GM12878 (cell line): Measurements from ENCODE around the gene ZC3H12D. TPM values are rescaled to one million over a fixed set of nuclear protein-coding genes. Genes with fewer than 3 reads are reported as not detected.

Experiments used
- MXI1 ChIP-seq: fragments of 150-350 bp; IDR thresholded peaks from 2 replicates; pipeline ENCODE4 v1.6.1; 2011; ENCODE audit warnings: low read depth, mild to moderate bottlenecking, inconsistent platforms, low read length, improper control_type of control experiment
- NFYA ChIP-seq: IDR thresholded peaks from 2 replicates; pipeline ENCODE4 v1.6.1; 2011; ENCODE audit warnings: low read depth, mild to moderate bottlenecking, low read length, improper control_type of control experiment, borderline replicate concordance
- POLR2A ChIP-seq: IDR thresholded peaks from 2 replicates; pipeline ENCODE4 v1.6.1; 2011; ENCODE audit warnings: low read depth, mild to moderate bottlenecking, low read length
- ZBTB4 ChIP-seq: fragments of 450-650 bp; formaldehyde crosslinking; IDR thresholded peaks from 2 replicates; pipeline ENCODE4 v1.4.0; 2022; ENCODE audit warnings: mild to moderate bottlenecking, moderate library complexity
- polyA plus RNA-seq, 11 experiments: library from polyadenylated mRNA; depleted of rRNA in 4 of 11; unstranded in 6 of 11; stranded (reverse) in 5 of 11; fragments of >200 nt; fragmentation: Nextera tagmentation in 4 of 11; fragmentation: Illumina TruSeq in 1 of 11; extraction: Ambion mirVana in 4 of 11; extraction: Trizol in 1 of 11; gene quantifications; 1 replicate in 1 of 11; 2 replicates in 10 of 11; pipeline versions ENCODE4 v1.2.1 to v1.2.3, GENCODE V29; 2011 to 2016; ENCODE audit warnings: inconsistent platforms in 2 of 11, missing spikeins in 2 of 11, low read depth in 1 of 11
- total RNA-seq, 4 experiments: library from RNA; depleted of rRNA in 3 of 4; stranded (reverse); fragments of >200 nt in 3 of 4; fragmentation: Illumina TruSeq in 1 of 4; extraction: Trizol in 1 of 4; gene quantifications; 2 replicates each; pipeline versions ENCODE4 v1.2.1 to v1.2.3, GENCODE V29; 2013 to 2021
- TF ChIP-seq, protein P1 (sequence below): fragments of 450-650 bp; IDR thresholded peaks from 2 replicates; pipeline ENCODE4 v1.6.1; 2017; ENCODE audit warnings: antibody characterized with exemption, mild to moderate bottlenecking, moderate library complexity
- TF ChIP-seq, protein P2 (sequence below): fragments of 450-650 bp; IDR thresholded peaks from 2 replicates; pipeline ENCODE4 v1.6.1; 2016; ENCODE audit warnings: mild to moderate bottlenecking, moderate library complexity, borderline replicate concordance
- TF ChIP-seq, protein P3 (sequence below): fragments of 450-650 bp; IDR thresholded peaks from 2 replicates; pipeline ENCODE4 v1.6.1; 2017; ENCODE audit warnings: mild to moderate bottlenecking
- TF ChIP-seq, protein P4 (sequence below): fragments of 450-650 bp; IDR thresholded peaks from 2 replicates; pipeline ENCODE4 v1.6.1; 2014; ENCODE audit warnings: mild to moderate bottlenecking

ZC3H12D gene
- total and polyA plus RNA-seq, 10 of the 15 experiments (the other 5 are each of a cell fraction or from before 2014, with no cell fraction given), result 1.4 to 29.7 (median 8.8) TPM

- TF ChIP-seq, protein P1, sequence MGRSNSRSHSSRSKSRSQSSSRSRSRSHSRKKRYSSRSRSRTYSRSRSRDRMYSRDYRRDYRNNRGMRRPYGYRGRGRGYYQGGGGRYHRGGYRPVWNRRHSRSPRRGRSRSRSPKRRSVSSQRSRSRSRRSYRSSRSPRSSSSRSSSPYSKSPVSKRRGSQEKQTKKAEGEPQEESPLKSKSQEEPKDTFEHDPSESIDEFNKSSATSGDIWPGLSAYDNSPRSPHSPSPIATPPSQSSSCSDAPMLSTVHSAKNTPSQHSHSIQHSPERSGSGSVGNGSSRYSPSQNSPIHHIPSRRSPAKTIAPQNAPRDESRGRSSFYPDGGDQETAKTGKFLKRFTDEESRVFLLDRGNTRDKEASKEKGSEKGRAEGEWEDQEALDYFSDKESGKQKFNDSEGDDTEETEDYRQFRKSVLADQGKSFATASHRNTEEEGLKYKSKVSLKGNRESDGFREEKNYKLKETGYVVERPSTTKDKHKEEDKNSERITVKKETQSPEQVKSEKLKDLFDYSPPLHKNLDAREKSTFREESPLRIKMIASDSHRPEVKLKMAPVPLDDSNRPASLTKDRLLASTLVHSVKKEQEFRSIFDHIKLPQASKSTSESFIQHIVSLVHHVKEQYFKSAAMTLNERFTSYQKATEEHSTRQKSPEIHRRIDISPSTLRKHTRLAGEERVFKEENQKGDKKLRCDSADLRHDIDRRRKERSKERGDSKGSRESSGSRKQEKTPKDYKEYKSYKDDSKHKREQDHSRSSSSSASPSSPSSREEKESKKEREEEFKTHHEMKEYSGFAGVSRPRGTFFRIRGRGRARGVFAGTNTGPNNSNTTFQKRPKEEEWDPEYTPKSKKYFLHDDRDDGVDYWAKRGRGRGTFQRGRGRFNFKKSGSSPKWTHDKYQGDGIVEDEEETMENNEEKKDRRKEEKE, result no peak
- TF ChIP-seq POLR2A (no peak), ZBTB4 (CRISPR knock-in tag) (no peak), MXI1 (no peak), NFYA (no peak)
- TF ChIP-seq, protein P2, sequence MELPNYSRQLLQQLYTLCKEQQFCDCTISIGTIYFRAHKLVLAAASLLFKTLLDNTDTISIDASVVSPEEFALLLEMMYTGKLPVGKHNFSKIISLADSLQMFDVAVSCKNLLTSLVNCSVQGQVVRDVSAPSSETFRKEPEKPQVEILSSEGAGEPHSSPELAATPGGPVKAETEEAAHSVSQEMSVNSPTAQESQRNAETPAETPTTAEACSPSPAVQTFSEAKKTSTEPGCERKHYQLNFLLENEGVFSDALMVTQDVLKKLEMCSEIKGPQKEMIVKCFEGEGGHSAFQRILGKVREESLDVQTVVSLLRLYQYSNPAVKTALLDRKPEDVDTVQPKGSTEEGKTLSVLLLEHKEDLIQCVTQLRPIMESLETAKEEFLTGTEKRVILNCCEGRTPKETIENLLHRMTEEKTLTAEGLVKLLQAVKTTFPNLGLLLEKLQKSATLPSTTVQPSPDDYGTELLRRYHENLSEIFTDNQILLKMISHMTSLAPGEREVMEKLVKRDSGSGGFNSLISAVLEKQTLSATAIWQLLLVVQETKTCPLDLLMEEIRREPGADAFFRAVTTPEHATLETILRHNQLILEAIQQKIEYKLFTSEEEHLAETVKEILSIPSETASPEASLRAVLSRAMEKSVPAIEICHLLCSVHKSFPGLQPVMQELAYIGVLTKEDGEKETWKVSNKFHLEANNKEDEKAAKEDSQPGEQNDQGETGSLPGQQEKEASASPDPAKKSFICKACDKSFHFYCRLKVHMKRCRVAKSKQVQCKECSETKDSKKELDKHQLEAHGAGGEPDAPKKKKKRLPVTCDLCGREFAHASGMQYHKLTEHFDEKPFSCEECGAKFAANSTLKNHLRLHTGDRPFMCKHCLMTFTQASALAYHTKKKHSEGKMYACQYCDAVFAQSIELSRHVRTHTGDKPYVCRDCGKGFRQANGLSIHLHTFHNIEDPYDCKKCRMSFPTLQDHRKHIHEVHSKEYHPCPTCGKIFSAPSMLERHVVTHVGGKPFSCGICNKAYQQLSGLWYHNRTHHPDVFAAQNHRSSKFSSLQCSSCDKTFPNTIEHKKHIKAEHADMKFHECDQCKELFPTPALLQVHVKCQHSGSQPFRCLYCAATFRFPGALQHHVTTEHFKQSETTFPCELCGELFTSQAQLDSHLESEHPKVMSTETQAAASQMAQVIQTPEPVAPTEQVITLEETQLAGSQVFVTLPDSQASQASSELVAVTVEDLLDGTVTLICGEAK, result no peak
- TF ChIP-seq, protein P3, sequence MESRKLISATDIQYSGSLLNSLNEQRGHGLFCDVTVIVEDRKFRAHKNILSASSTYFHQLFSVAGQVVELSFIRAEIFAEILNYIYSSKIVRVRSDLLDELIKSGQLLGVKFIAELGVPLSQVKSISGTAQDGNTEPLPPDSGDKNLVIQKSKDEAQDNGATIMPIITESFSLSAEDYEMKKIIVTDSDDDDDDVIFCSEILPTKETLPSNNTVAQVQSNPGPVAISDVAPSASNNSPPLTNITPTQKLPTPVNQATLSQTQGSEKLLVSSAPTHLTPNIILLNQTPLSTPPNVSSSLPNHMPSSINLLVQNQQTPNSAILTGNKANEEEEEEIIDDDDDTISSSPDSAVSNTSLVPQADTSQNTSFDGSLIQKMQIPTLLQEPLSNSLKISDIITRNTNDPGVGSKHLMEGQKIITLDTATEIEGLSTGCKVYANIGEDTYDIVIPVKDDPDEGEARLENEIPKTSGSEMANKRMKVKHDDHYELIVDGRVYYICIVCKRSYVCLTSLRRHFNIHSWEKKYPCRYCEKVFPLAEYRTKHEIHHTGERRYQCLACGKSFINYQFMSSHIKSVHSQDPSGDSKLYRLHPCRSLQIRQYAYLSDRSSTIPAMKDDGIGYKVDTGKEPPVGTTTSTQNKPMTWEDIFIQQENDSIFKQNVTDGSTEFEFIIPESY, result no peak
- TF ChIP-seq, protein P4, sequence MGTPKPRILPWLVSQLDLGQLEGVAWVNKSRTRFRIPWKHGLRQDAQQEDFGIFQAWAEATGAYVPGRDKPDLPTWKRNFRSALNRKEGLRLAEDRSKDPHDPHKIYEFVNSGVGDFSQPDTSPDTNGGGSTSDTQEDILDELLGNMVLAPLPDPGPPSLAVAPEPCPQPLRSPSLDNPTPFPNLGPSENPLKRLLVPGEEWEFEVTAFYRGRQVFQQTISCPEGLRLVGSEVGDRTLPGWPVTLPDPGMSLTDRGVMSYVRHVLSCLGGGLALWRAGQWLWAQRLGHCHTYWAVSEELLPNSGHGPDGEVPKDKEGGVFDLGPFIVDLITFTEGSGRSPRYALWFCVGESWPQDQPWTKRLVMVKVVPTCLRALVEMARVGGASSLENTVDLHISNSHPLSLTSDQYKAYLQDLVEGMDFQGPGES, result no peak
These were observed 12.6 kb upstream of the ZC3H12D start (continued) for GRCh38 chr6:149497365-149497764.
